HEK293 (cell line): ENCODE data around the gene CLMN.

ENCODE experiments used
- CTCF ChIA-PET: fragments of 350-600 bp; formaldehyde crosslinking; extraction: SDS; loops from one replicate; lab custom pipeline; 2021; ENCODE audit warnings: antibody characterized with exemption; lab: Yijun Ruan, JAX
- POLR2A ChIA-PET: fragments of 300-600 bp; formaldehyde crosslinking; extraction: SDS; loops from one replicate; lab custom pipeline; 2020; ENCODE audit warnings: antibody characterized with exemption, inconsistent platforms; lab: Yijun Ruan, JAX
- H3K27ac ChIP-seq: fragments of 200-500 bp; sonication (Bioruptor generic); 2 replicates; pipeline ENCODE4 v1.5.1; 2014; ENCODE audit warnings: low read depth, low read length, control low read depth, inconsistent platforms; ENCODE audit errors: extremely low read depth
- H3K36me3 ChIP-seq, 2 experiments: fragments of 200-500 bp in 1 of 2; sonication (Bioruptor generic) in 1 of 2; 1 replicate in 1 of 2; 2 replicates in 1 of 2; pipeline ENCODE4 v1.5.1; 2014 to 2017; ENCODE audit warnings: inconsistent platforms in 2 of 2, low read length in 2 of 2; ENCODE audit not compliant: control insufficient read depth in 2 of 2, insufficient read depth in 1 of 2
- H3K4me1 ChIP-seq: fragments of 200-500 bp; sonication (Bioruptor generic); 2 replicates; pipeline ENCODE4 v1.5.1; 2014; ENCODE audit warnings: mild to moderate bottlenecking, low read length, inconsistent platforms; ENCODE audit not compliant: control insufficient read depth, insufficient read depth
- H3K4me3 ChIP-seq: 2 replicates; pipeline ENCODE4 v1.5.1; 2011; ENCODE audit warnings: low read depth, mild to moderate bottlenecking, control low read depth, low read length, moderate library complexity
- H3K9me3 ChIP-seq: fragments of 200-500 bp; sonication (Bioruptor generic); 2 replicates; pipeline ENCODE4 v1.5.1; 2014; ENCODE audit warnings: low read depth, low read length, inconsistent platforms; ENCODE audit not compliant: control insufficient read depth, insufficient read depth
- ELK4 ChIP-seq: IDR thresholded peaks from 2 replicates; pipeline ENCODE4 v1.6.1; 2011; ENCODE audit warnings: mild to moderate bottlenecking, low read depth, low read length, borderline replicate concordance
- HOXD13 ChIP-seq: sonication (generic); formaldehyde crosslinking; IDR thresholded peaks from 2 replicates; pipeline ENCODE4 v1.8.0; 2022; ENCODE audit warnings: missing genetic modification reagents, borderline replicate concordance
- ZNF138 ChIP-seq: fragments of 450-650 bp; formaldehyde crosslinking; IDR thresholded peaks from 2 replicates; pipeline ENCODE4 v1.5.1; 2016; ENCODE audit warnings: missing biosample characterization, missing genetic modification characterization, borderline replicate concordance
- ZNF16 ChIP-seq: fragments of 450-650 bp; formaldehyde crosslinking; IDR thresholded peaks from 2 replicates; pipeline ENCODE4 v1.5.1; 2016; ENCODE audit warnings: low read depth, missing biosample characterization, missing genetic modification characterization
- ZNF211 ChIP-seq: fragments of 450-650 bp; formaldehyde crosslinking; IDR thresholded peaks from 2 replicates; pipeline ENCODE4 v1.5.1; 2016; ENCODE audit warnings: low read depth, missing biosample characterization, missing genetic modification characterization
- ZNF23 ChIP-seq: fragments of 450-650 bp; formaldehyde crosslinking; IDR thresholded peaks from 2 replicates; pipeline ENCODE4 v1.5.1; 2016; ENCODE audit warnings: missing biosample characterization, missing genetic modification characterization, borderline replicate concordance
- ZNF280D ChIP-seq: fragments of 450-650 bp; formaldehyde crosslinking; IDR thresholded peaks from 2 replicates; pipeline ENCODE4 v1.5.1; 2016; ENCODE audit warnings: missing biosample characterization, missing genetic modification characterization
- ZNF362 ChIP-seq: fragments of 450-650 bp; formaldehyde crosslinking; IDR thresholded peaks from 2 replicates; pipeline ENCODE4 v1.5.1; 2016; ENCODE audit warnings: missing biosample characterization, missing genetic modification characterization
- ZNF624 ChIP-seq: fragments of 450-650 bp; formaldehyde crosslinking; IDR thresholded peaks from 2 replicates; pipeline ENCODE4 v1.5.1; 2017; ENCODE audit warnings: missing biosample characterization, missing genetic modification characterization

Gene CLMN

GRCh38 chr14:95133282-95133681, 186.4 kb downstream of the CLMN start (continued):
- TF ChIP-seq ZNF624 (tag by site-specific recombination) (no peak), HOXD13 (no peak), ZNF362 (tag by site-specific recombination) (no peak), ZNF16 (no peak), ZNF211 (tag by site-specific recombination) (no peak), ZNF23 (tag by site-specific recombination) (no peak)

- TF ChIP-seq ZNF280D (tag by site-specific recombination): no peak
- no peak for TF ChIP-seq ZNF138 (tag by site-specific recombination)
- TF ChIP-seq ELK4: no peak
- H3K4me3 ChIP-seq: no peak overlapping the region
- ChIA-PET POLR2A (no interaction called here), CTCF (no interaction called here)
- H3K27ac ChIP-seq: no peak overlapping the region
- peaks cover 4% of the 10 kb centered on the region; the same call in 1 of the 2 replicates for H3K4me1 ChIP-seq
- peaks cover 25 to 50% of the 10 kb centered on the region in 2 experiments for H3K36me3 ChIP-seq
- H3K9me3 ChIP-seq: no peaks in the 10 kb centered on the region
Observed at GRCh38 chr14:95132760-95133159, 186.9 kb downstream of the CLMN start.
